Skeletal muscle tissue (tissue), 4 donors: ENCODE measurements around the gene TMEM63C. TPM values are rescaled to one million over a fixed set of nuclear protein-coding genes. Genes with fewer than 3 reads are reported as not detected.

Experiments
- H3K27ac ChIP-seq: one replicate; pipeline ENCODE4 v1.7.0; 2013; ENCODE audit warnings: mild to moderate bottlenecking, low read depth, low read length, inconsistent platforms
- H3K27me3 ChIP-seq, 3 donors: one replicate each; pipeline ENCODE4 v1.7.0; 2013; ENCODE audit warnings: low read length in 3 of 3; ENCODE audit not compliant: control insufficient read depth in 3 of 3, insufficient read depth in 3 of 3
- H3K36me3 ChIP-seq, 3 donors: one replicate each; pipeline ENCODE4 v1.7.0; 2013; ENCODE audit warnings: low read length in 3 of 3; ENCODE audit not compliant: control insufficient read depth in 3 of 3, insufficient read depth in 3 of 3
- H3K4me1 ChIP-seq, 3 donors: one replicate each; pipeline ENCODE4 v1.7.0; 2013; ENCODE audit warnings: low read length in 3 of 3, mild to moderate bottlenecking in 3 of 3; ENCODE audit not compliant: control insufficient read depth in 3 of 3, insufficient read depth in 3 of 3
- H3K4me3 ChIP-seq, 3 donors: one replicate each; pipeline ENCODE4 v1.7.0; 2013; ENCODE audit warnings: low read length in 3 of 3
- H3K9ac ChIP-seq, 3 donors: one replicate each; pipeline ENCODE4 v1.7.0; 2013; ENCODE audit warnings: low read length in 3 of 3, mild to moderate bottlenecking in 3 of 3, moderate library complexity in 2 of 3, low read depth in 1 of 3
- H3K9me3 ChIP-seq, 3 donors: one replicate each; pipeline ENCODE4 v1.7.0; 2013; ENCODE audit warnings: low read length in 3 of 3; ENCODE audit not compliant: control insufficient read depth in 3 of 3
- total RNA-seq: library from RNA; depleted of rRNA; stranded (reverse); fragments of >200 nt; gene quantifications from one replicate; pipeline ENCODE4 v1.2.3, GENCODE V29; 2014
- donor health status: Osteomylitis.

The TMEM63C gene
- total RNA-seq, 1 donor from 2014 or later, result 3.1 TPM

GRCh38 chr14:77178656-77179055 lies 2.9 kb upstream of the TMEM63C start:
- no peak overlapping the region for H3K9ac ChIP-seq
- peaks cover 0 to 7% (median 5%) of the 10 kb centered on the region in 3 donors for H3K4me1 ChIP-seq
- H3K36me3 ChIP-seq, result no peaks in the 10 kb centered on the region
- H3K27ac ChIP-seq, result no peak overlapping the region
- no peaks in the 10 kb centered on the region for H3K9me3 ChIP-seq
- no peak overlapping the region for H3K4me3 ChIP-seq
- H3K27me3 ChIP-seq, result peaks cover 30 to 44% (median 36%) of the 10 kb centered on the region in 3 donors

- no peaks in the 10 kb centered on the region for H3K36me3 ChIP-seq
- H3K27me3 ChIP-seq, result peaks cover 30 to 43% (median 42%) of the 10 kb centered on the region in 3 donors
- H3K4me3 ChIP-seq, result no peak overlapping the region
Measured at GRCh38 chr14:77180726-77181602, 634 bp upstream of the TMEM63C start.

DNA sequence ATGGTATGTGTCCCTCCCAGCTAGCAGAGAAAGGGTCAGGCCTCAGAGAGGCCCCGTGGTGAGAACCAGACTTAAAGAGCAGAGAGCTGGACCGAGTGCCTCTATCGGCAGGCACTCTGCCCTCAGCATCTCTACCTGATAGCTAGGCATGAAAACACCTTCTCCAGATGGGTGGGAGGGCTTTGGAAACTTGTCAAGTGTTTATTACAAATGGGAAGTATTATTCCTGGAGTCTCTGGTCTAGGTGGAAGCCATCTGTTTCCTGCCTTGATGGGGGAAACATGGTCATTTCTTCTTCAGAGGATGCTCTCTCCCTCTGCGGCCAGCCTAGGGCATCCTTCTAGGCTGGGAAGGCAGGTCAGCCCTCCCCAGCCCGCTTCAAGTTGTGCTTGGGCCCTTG lies 2.3 kb downstream of the TMEM63C start:
- Histone ChIP-seq H3K9ac (no peak overlapping the region), H3K27ac (no peak overlapping the region), H3K4me3 (no peak overlapping the region), H3K9me3 (no peaks in the 10 kb centered on the region), H3K36me3 (no peaks in the 10 kb centered on the region), H3K4me1 (peaks cover 0 to 11% (median 7%) of the 10 kb centered on the region in 3 donors), H3K27me3 (peaks cover 30 to 42% (median 39%) of the 10 kb centered on the region in 3 donors)

More at GRCh38 chr14:77180726-77181602, 634 bp upstream of the TMEM63C start:
- H3K9me3 ChIP-seq, result no peaks in the 10 kb centered on the region
- peaks cover 0 to 7% (median 5%) of the 10 kb centered on the region in 3 donors for H3K4me1 ChIP-seq
- no peak overlapping the region for H3K27ac ChIP-seq
- H3K9ac ChIP-seq, result no peak overlapping the region

DNA sequence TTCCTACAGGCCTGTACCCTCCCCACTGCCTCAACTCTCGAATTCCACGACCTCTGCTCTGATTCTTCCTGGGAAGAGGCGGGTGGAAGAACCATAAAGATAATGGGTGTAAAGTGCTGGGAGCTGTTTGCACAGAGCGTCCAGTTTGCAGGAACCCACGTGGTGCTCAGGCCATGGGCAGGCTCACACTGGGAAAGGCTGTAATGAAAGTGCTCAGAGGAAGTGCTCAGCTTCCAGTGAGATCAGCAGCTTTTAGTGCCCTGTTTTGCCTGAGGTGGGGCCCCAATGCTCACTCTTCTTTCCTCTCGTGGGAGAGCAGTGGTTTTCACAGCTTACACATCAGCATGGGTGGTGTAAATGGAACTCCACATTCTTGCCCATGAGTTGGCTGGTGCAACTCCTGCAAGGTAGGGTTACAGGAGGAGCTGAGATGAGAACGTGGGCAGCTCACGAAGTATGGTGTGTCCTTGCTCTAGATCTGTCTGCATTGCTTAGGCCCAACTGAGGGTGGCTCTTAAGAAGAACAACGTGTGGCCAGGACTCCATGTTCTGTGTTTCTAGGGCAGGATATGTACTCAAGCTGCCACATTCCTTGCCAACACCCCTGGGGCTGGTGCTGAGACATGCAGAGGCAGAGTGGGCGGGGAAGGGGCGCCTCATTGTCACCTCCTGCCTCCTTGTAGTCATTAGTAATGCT lies 2.9 kb downstream of the TMEM63C start:
- H3K9me3 ChIP-seq, result no peaks in the 10 kb centered on the region
- H3K4me1 ChIP-seq, result peaks cover 0 to 11% (median 7%) of the 10 kb centered on the region in 3 donors
- no peaks in the 10 kb centered on the region for H3K36me3 ChIP-seq
- H3K9ac ChIP-seq, result no peak overlapping the region
- peaks cover 30 to 41% (median 39%) of the 10 kb centered on the region in 3 donors for H3K27me3 ChIP-seq
- no peak overlapping the region for H3K4me3 ChIP-seq
- H3K27ac ChIP-seq, result no peak overlapping the region

DNA sequence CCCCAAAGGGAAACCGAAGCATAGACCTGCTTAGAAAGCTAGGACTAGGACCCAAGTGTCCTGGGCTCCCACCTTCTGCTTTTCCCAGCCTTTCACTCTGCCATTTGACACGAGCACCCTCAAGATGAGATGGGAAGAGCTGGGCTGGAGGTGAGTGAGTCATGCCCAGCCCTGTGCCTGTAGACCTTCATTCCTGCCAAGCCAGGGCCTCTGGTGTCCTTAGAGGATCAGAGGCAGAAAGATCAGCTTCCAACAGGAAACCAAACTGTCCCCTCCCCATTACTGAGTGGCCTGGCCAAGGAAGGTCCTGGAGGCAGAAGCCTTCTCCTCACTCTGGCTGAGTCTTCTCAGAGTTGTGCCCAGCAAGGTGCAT lies 3.5 kb downstream of the TMEM63C start:
- no peaks in the 10 kb centered on the region for H3K36me3 ChIP-seq
- H3K27ac ChIP-seq, result no peak overlapping the region
- H3K9me3 ChIP-seq, result no peaks in the 10 kb centered on the region
- no peak overlapping the region for H3K9ac ChIP-seq
- peaks cover 0 to 11% (median 7%) of the 10 kb centered on the region in 3 donors for H3K4me1 ChIP-seq
- H3K27me3 ChIP-seq, result peaks cover 27 to 41% (median 38%) of the 10 kb centered on the region in 3 donors
- no peak overlapping the region for H3K4me3 ChIP-seq

DNA sequence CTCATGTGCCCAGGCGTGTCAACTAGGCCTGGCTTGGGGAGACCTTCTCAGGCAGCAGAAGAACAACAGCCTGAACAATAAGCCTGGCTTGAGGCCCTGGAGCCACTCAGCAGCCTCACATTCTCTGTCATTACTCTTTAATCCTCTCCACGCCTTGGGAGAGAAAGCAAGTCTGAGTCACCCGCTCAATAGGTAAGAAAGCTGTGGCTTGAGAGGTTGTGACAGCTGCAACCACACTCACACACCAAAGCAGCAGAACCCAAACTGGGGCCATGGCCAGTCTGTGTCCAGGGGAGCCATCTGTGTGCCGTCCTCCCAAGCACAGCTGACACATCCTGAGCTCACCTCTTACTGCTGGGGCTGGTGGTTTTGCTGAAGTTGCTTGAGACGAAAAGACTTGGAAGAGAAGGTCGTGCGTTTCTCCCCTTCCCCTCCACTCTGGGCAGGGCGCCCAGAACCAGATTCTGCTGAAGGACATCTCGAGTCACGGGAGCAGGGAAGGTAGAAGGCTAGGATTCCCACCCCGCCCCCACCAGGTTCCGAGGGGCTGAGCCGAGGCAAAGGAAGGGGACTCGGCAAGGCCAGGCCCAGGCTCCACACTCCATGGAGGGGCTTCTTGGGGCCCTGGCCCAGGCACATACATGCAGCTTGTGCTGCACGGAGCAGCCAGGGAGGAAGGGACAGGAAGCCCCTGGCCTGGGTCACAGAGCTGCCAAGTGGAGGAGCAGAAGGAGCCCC lies 5.5 kb downstream of the TMEM63C start:
- H3K27ac ChIP-seq, result no peak overlapping the region
- H3K27me3 ChIP-seq, result peaks cover 11 to 23% (median 22%) of the 10 kb centered on the region in 3 donors
- H3K9me3 ChIP-seq, result no peaks in the 10 kb centered on the region
- H3K4me3 ChIP-seq, result no peak overlapping the region
- no peaks in the 10 kb centered on the region for H3K36me3 ChIP-seq
- peaks cover 0 to 7% (median 3%) of the 10 kb centered on the region in 3 donors for H3K4me1 ChIP-seq
- H3K9ac ChIP-seq, result no peak overlapping the region

DNA sequence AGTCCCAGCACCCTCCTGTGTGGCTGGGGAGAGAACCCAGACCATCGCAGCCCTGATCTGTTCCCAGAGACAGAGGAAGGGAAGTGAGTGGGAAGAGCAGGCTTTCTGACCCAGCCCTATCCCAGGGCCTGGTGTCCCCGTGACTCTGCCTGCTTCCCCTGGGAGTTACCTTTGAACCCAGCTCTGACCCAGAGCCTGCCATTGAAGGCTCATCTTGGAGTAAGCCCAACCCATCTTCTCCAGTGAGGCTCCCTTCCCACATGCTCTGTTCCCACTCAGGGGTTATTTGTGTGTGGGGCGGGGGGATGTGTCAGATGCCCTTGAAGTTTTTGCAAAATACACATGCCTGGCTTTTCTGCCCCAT lies 6.0 kb downstream of the TMEM63C start:
- Histone ChIP-seq H3K27ac (no peak overlapping the region), H3K4me1 (peaks cover 0 to 7% (median 0%) of the 10 kb centered on the region in 3 donors), H3K9ac (no peak overlapping the region), H3K27me3 (peaks cover 6 to 18% (median 16%) of the 10 kb centered on the region in 3 donors), H3K9me3 (no peaks in the 10 kb centered on the region), H3K4me3 (no peak overlapping the region), H3K36me3 (no peaks in the 10 kb centered on the region)

GRCh38 chr14:77189479-77189878 lies 7.9 kb downstream of the TMEM63C start:
- peaks cover 0 to 7% (median 0%) of the 10 kb centered on the region in 3 donors for H3K4me1 ChIP-seq
- H3K9ac ChIP-seq, result no peak overlapping the region
- no peak overlapping the region for H3K4me3 ChIP-seq
- no peaks in the 10 kb centered on the region for H3K36me3 ChIP-seq
- H3K9me3 ChIP-seq, result no peaks in the 10 kb centered on the region
- H3K27me3 ChIP-seq, result peaks cover 0 to 9% (median under 1%) of the 10 kb centered on the region in 3 donors
- H3K27ac ChIP-seq, result no peak overlapping the region

DNA sequence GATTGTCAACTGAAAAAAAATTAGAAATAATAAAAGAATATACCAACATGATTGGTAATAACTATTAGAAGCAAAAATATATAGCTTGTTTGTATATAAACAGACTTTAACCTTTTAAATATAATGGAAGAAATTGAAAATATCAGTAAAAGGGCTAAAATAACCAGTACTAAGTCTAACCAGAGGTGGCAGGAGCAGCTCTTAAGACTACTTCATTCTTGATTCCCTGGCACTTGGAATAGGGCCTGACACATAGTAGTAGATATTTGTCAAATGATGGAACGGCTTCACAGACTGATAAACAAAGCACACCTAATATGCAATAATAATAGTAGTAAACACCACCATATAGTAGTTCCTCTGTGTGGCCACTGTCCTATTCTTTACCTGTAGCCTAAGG lies 9.4 kb downstream of the TMEM63C start:
- Histone ChIP-seq H3K27me3 (peaks cover 0 to 16% (median 2%) of the 10 kb centered on the region in 3 donors), H3K27ac (no peak overlapping the region)

More for the DNA sequence above, 9.4 kb downstream of the TMEM63C start:
- Histone ChIP-seq H3K9me3 (no peaks in the 10 kb centered on the region), H3K4me3 (no peak overlapping the region), H3K9ac (no peak overlapping the region), H3K36me3 (no peaks in the 10 kb centered on the region), H3K4me1 (peaks cover 0 to 7% (median 0%) of the 10 kb centered on the region in 3 donors)
